GM08714 (cell line): ENCODE results near the gene MYO5B.

ENCODE experiments used
- H3K4me3 ChIP-seq: fragments of 200-500 bp; sonication (Bioruptor generic); 2 replicates; pipeline ENCODE4 v1.5.1; 2014; ENCODE audit warnings: mild to moderate bottlenecking, low read length, inconsistent platforms
- ZNF274 ChIP-seq: IDR thresholded peaks from 2 replicates; pipeline ENCODE4 v1.6.1; 2012; ENCODE audit warnings: mild to moderate bottlenecking, low read depth, low read length

The MYO5B gene

GRCh38 chr18:50171406-50171805 is 23.5 kb downstream of the MYO5B start:
- no peak overlapping the region for H3K4me3 ChIP-seq
- no peak for TF ChIP-seq ZNF274

- no peak overlapping the region for H3K4me3 ChIP-seq
- no peak for TF ChIP-seq ZNF274
Measured at GRCh38 chr18:50170004-50170403, 24.9 kb downstream of the MYO5B start.

GRCh38 chr18:50169149-50169548 is 25.8 kb downstream of the MYO5B start:
- no peak overlapping the region for H3K4me3 ChIP-seq
- TF ChIP-seq ZNF274, result no peak

GRCh38 chr18:50167966-50168365 is 27.0 kb downstream of the MYO5B start:
- no peak for TF ChIP-seq ZNF274
- H3K4me3 ChIP-seq, result no peak overlapping the region

GRCh38 chr18:50166901-50167300 is 28.0 kb downstream of the MYO5B start:
- H3K4me3 ChIP-seq, result no peak overlapping the region
- TF ChIP-seq ZNF274, result no peak

GRCh38 chr18:50163505-50163904 is 31.4 kb downstream of the MYO5B start:
- TF ChIP-seq ZNF274, result no peak

GRCh38 chr18:50162486-50163304 is 32.3 kb downstream of the MYO5B start:
- no peak overlapping the region for H3K4me3 ChIP-seq
- TF ChIP-seq ZNF274, result no peak

More at GRCh38 chr18:50163505-50163904, 31.4 kb downstream of the MYO5B start:
- H3K4me3 ChIP-seq, result no peak overlapping the region

GRCh38 chr18:50161597-50162205 is 33.2 kb downstream of the MYO5B start:
- TF ChIP-seq ZNF274, result no peak

GRCh38 chr18:50159654-50160046 is 35.3 kb downstream of the MYO5B start:
- no peak overlapping the region for H3K4me3 ChIP-seq
- TF ChIP-seq ZNF274, result no peak

More at GRCh38 chr18:50161597-50162205, 33.2 kb downstream of the MYO5B start:
- H3K4me3 ChIP-seq, result no peak overlapping the region

- no peak overlapping the region for H3K4me3 ChIP-seq
- no peak for TF ChIP-seq ZNF274
Measured at GRCh38 chr18:50158866-50159653, 35.9 kb downstream of the MYO5B start.

GRCh38 chr18:50155406-50155805 is 39.5 kb downstream of the MYO5B start:
- no peak for TF ChIP-seq ZNF274

GRCh38 chr18:50154420-50154819 is 40.5 kb downstream of the MYO5B start:
- TF ChIP-seq ZNF274, result no peak
- no peak overlapping the region for H3K4me3 ChIP-seq

More at GRCh38 chr18:50155406-50155805, 39.5 kb downstream of the MYO5B start:
- no peak overlapping the region for H3K4me3 ChIP-seq

GRCh38 chr18:50152900-50153299 is 42.0 kb downstream of the MYO5B start:
- H3K4me3 ChIP-seq, result no peak overlapping the region
- TF ChIP-seq ZNF274, result no peak

- no peak overlapping the region for H3K4me3 ChIP-seq
- TF ChIP-seq ZNF274, result no peak
Measured at GRCh38 chr18:50151926-50152325, 43.0 kb downstream of the MYO5B start.
